GM18499 (cell line): Measurements from ENCODE around the gene FTSJ1.
"Not testable (repeated sequence)": the region's sequence is repeated elsewhere in the genome, so short reads cannot be mapped to it uniquely, and the experiment has no call there.

ENCODE experiments used
- ATAC-seq: cut with Tn5 transposase; IDR thresholded peaks from one replicate; pipeline ENCODE4 v1.9.1; 2021; ENCODE audit warnings: moderate number of reproducible peaks; ENCODE audit not compliant: insufficient read depth, unreplicated experiment

The FTSJ1 gene

GRCh38 chrX:48492293-48492910 lies 16.4 kb downstream of the FTSJ1 start:
- ATAC-seq, result no peak

GRCh38 chrX:48493890-48494364 lies 17.9 kb downstream of the FTSJ1 start:
- ATAC-seq, result no peak

- no peak for ATAC-seq
These were observed 20.7 kb downstream of the FTSJ1 start for GRCh38 chrX:48496660-48497059.

- no peak for ATAC-seq
These were observed 21.9 kb downstream of the FTSJ1 start for GRCh38 chrX:48497871-48498270.

- ATAC-seq, result no peak
These were observed 22.4 kb downstream of the FTSJ1 start for GRCh38 chrX:48498374-48498809.

- no peak for ATAC-seq
These were observed 28.3 kb downstream of the FTSJ1 start for GRCh38 chrX:48504261-48504660.

GRCh38 chrX:48505481-48505880 lies 29.5 kb downstream of the FTSJ1 start:
- ATAC-seq, result no peak

- ATAC-seq, result no peak
These were observed 31.2 kb downstream of the FTSJ1 start for GRCh38 chrX:48507246-48507645.

- ATAC-seq, result no peak
These were observed 32.6 kb downstream of the FTSJ1 start, which contains the start of gene PORCN for GRCh38 chrX:48508400-48509244. PORCN (plus strand) TSS chrX:48508992; CDS start chrX:48509821, 829 bp downstream.

GRCh38 chrX:48509245-48509590 lies 33.2 kb downstream of the FTSJ1 start:
- no peak for ATAC-seq

GRCh38 chrX:48509619-48510018 lies 33.6 kb downstream of the FTSJ1 start:
- ATAC-seq, result no peak

- ATAC-seq, result no peak
These were observed 35.6 kb downstream of the FTSJ1 start for GRCh38 chrX:48511560-48511959.

- no peak for ATAC-seq
These were observed 36.5 kb downstream of the FTSJ1 start for GRCh38 chrX:48512371-48512935.

GRCh38 chrX:48513670-48514069 lies 37.7 kb downstream of the FTSJ1 start:
- no peak for ATAC-seq

- ATAC-seq, result no peak
These were observed 38.3 kb downstream of the FTSJ1 start for GRCh38 chrX:48514126-48514806.

GRCh38 chrX:48514868-48515460 lies 39.0 kb downstream of the FTSJ1 start:
- ATAC-seq, result no peak

GRCh38 chrX:48515842-48516241 lies 39.8 kb downstream of the FTSJ1 start:
- ATAC-seq, result no peak

- ATAC-seq, result no peak
These were observed 40.3 kb downstream of the FTSJ1 start for GRCh38 chrX:48516285-48516684.

- ATAC-seq, result no peak
These were observed 41.0 kb downstream of the FTSJ1 start for GRCh38 chrX:48516987-48517386.

GRCh38 chrX:48519481-48519880 lies 43.5 kb downstream of the FTSJ1 start:
- ATAC-seq, result not testable (repeated sequence)
